HG02798 (cell line): Measurements from ENCODE around the gene ANXA4.
A peak's percentile ranks its signal among the peaks of the same experiment; 100 is the strongest.

Experiments used
- ATAC-seq: cut with Tn5 transposase; IDR thresholded peaks from one replicate; pipeline ENCODE4 v1.9.1; 2021; ENCODE audit warnings: mild to moderate bottlenecking; ENCODE audit not compliant: unreplicated experiment, poor library complexity

The ANXA4 gene

DNA sequence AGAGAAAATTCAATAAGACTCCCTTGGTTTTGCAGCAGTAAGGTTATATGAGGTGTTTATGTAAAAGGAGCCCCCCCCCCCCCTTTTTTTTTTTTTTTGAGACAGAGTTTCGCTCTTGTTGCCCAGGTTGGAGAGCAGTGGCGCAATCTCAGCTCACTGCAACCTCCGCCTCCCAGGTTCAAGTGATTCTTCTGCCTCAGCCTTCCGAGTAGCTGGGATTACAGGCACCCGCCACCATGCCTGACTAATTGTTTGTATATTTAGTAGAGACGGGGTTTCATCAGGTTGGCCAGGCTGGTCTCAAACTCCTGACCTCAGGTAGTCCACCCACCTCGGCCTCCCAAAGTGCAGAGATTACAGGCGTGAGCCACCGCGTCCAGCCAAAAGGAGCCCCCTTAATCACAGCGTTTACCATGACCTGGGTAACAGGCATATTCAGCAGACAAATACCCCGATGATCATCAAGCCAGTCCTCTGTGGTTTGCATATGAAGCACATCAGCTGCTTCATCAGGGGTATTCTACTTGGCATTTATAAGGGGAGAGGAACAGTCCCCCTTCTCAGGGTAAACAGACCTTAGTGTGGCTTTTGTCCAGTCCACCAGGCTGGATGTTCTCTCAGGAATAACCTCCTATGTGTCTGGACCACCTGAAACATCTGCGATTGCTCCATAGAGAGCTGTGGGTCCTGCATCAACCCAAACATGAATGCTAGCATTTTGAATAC, 32.5 kb downstream of the ANXA4 start:
- ATAC-seq = peak; percentile 20

- ATAC-seq = peak; percentile 50
Observed at GRCh38 chr2:69774984-69775982, 33.3 kb downstream of the ANXA4 start.

DNA sequence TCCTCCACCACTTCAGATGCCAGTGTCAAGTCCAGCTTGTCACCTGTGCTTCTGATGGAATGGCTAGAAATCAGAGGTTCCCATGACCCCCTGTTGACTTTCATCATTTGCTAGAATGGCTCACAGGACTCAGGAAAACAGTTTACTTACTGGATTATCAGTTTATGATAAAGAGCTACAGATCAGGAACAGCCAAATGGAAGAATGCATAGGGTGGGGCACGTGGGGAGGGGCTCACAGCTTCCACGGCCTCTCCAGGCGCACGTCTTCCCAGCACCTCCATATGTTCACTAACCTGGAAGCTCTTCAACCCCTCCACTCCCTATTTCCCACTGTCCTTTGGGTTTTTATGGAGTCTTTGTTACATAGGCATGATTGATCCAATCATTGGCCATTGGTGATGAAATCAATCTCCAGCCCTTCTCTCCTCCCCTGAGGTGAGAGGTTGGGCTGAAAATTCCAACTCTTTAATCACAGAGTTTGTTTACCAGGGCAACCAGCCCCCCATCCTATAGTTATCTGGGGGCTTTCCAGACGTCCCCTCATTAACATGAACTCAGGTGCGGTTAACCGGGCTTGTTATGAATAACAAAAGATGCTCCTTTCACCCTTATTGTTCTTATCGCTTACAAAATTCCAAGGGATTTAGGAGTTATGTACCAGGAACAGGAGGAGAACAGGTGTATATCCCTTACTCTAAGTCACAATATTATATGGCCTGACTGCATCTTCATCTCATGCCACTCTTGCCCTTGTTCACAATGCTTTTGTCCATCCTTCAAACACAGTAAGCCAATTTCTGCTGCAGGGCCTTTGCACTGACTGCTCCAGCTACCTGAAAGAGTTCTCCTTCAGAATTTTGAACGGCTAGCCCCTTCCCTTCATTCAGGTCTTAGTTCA, 35.2 kb downstream of the ANXA4 start:
- ATAC-seq = no peak

DNA sequence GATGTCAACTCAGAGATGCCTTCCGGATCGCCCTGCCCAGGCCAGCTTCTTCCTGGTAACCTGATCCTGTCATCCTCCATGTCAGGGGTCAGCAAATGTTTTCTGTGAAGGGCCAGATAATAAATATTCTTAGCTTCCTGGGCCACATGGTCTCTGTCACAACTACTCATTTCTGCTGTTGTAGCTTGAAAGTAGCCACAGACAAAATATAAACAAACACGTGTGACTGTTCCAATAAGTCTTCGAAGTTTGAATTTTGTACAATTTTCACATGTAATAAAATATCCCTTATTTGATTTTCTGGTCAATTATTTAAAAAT, 35.8 kb downstream of the ANXA4 start:
- ATAC-seq = no peak

DNA sequence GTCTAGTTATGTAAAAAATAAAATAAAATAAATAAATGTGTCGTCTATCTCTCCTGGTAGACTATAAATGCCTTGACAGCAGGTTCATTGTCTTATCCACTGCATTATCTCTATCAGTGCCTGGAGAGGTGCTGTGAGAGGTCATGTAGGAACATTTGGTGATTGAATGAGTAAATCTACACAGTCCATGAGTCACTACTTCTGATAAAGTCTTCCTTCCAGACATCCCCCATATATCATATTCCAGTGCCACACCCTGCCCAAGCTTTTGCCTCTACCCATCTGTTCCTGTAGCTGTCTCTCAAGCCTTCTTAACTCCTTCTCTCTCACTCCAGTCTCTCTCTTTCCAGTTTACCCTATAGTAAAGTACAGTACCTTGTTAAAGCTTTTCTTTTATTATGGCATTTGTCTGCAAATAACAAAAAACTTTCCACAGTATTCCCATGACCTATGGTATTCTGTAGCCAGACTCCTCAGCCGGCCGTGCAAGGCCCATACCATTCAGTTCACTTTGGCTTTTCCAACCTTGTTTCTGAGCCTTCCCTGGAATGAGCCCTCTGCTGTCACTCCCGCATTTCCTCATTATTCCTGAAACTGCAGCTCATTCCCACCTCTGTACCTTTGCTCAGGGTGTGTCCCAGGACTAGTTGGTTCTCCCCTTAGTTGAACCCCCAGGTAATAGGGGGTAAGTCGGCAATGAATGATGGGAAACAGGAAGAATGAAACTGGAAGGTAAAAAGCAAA, 37.5 kb downstream of the ANXA4 start:
- ATAC-seq = no peak

- peak; percentile 12 for ATAC-seq
Observed at GRCh38 chr2:69780921-69781320, 39.0 kb downstream of the ANXA4 start.

GRCh38 chr2:69781321-69782248, 39.7 kb downstream of the ANXA4 start:
- ATAC-seq = peak; percentile 44

- no peak for ATAC-seq
Observed at GRCh38 chr2:69784228-69784627, 42.3 kb downstream of the ANXA4 start.

DNA sequence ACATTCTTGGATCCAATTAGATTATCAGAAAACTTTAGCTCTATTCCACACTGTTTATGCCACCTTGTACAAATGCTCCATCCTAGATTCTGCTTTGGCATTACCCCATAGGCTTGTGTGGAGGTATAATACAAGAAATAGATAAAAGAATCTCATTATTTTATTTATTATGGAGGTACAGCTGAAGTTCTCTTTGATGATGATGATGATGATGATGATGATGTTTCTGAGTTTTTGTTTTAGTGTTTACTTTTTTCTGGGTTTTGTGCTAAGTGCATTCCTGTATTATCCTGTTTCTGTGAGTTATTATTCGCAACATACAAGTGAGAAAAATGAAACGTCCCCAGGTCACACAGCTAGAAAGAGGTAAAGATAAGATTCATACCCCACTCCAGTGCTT, 43.4 kb downstream of the ANXA4 start:
- no peak for ATAC-seq

- no peak for ATAC-seq
Observed at GRCh38 chr2:69786052-69786560, 44.2 kb downstream of the ANXA4 start.

- peak; percentile 61 for ATAC-seq
Observed at GRCh38 chr2:69789175-69789721, 47.3 kb downstream of the ANXA4 start.

DNA sequence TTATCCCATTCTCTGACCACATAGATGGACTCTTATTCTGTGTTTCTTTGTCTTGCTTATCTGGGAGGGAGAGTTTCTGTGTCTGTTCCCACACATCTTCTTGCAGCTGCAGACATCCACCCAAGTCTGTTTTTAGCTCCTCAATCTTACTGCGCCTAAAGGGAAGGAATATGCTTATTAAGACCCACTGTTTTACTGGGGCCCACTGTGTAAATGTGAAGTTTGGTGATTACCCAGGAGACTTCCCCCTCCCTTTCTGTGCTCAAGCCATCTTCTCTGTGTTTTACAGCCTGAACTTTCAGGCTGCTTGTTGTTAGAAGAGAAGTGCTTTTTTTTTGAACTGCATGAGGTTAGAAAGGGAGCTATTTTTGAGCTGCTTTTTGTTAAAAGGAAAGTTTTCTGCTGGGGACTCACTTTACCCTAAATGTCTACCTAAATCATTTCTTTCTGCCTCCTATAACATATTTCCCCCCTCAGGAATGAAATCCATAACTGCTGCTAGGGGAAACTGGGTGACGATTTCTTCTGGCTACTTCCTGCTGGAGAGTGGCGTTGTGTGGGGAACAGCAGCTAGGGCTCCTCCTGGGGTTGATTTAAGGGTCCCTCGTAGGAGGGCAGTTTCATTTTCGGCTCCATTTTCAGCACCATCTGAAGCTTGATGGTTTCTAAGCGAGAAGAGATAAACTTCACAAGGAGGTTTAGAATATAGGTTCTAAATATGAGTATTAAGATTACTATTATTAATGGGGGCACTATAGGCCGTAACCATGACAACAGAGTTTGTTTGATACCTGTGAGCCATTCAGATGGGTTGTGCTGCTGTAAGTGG, 48.1 kb downstream of the ANXA4 start:
- ATAC-seq = peak; percentile 61

GRCh38 chr2:69790601-69790959, 48.6 kb downstream of the ANXA4 start:
- ATAC-seq = no peak

GRCh38 chr2:69791045-69791444, 49.1 kb downstream of the ANXA4 start:
- no peak for ATAC-seq

- ATAC-seq = no peak
Observed at GRCh38 chr2:69796174-69796573, 54.2 kb downstream of the ANXA4 start.

DNA sequence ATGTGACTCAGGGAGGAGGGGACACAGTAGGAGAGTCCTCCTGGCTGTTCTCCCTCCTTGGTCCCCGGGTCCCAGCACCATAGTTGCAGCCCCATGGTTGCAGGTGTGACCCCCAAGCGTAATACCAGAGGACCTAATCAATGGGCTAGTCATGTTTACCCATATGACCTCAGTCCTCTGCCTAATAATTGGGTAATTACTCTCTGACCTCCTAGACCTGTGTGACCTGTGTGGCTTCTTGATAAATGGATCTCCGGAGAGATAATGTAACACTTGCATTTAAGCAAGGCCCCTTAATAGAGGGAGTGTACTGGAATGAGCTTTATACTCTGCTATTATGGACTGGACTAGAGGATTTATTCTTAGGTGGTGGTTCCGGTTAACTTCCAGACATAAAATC, 55.3 kb downstream of the ANXA4 start:
- ATAC-seq = no peak

- no peak for ATAC-seq
Observed at GRCh38 chr2:69797836-69798289, 55.9 kb downstream of the ANXA4 start.
